DOHH2 (cell line): ENCODE measurements around the gene CDK14.

Experiments
- H3F3A ChIP-seq: fragments of 200-600 bp; sonication (generic), shearing (Covaris generic); 2 replicates; pipeline ENCODE4 v1.6.0; 2016; ENCODE audit warnings: antibody characterized with exemption, mild to moderate bottlenecking; ENCODE audit not compliant: control insufficient read depth, insufficient read depth
- H3K27ac ChIP-seq: fragments of 200-600 bp; sonication (generic); 2 replicates; pipeline ENCODE4 v1.5.1; 2014; ENCODE audit warnings: low read depth, mild to moderate bottlenecking, low read length, moderate library complexity
- H3K27me3 ChIP-seq: fragments of 200-600 bp; sonication (generic); 2 replicates; pipeline ENCODE4 v1.6.1; 2014; ENCODE audit warnings: mild to moderate bottlenecking, low read length, mixed read lengths; ENCODE audit not compliant: control insufficient read depth
- H3K36me3 ChIP-seq: fragments of 200-600 bp; sonication (generic); 2 replicates; pipeline ENCODE4 v1.6.1; 2014; ENCODE audit warnings: mild to moderate bottlenecking, low read length, moderate library complexity, mixed read lengths; ENCODE audit not compliant: control insufficient read depth
- H3K4me1 ChIP-seq: fragments of 200-600 bp; sonication (generic); 2 replicates; pipeline ENCODE4 v1.6.1; 2014; ENCODE audit warnings: mild to moderate bottlenecking, low read length, mixed read lengths; ENCODE audit not compliant: control insufficient read depth
- H3K4me2 ChIP-seq: fragments of 200-600 bp; sonication (generic); 2 replicates; pipeline ENCODE4 v1.6.0; 2014; ENCODE audit warnings: mild to moderate bottlenecking, low read length, moderate library complexity
- H3K4me3 ChIP-seq: fragments of 200-600 bp; sonication (generic); 2 replicates; pipeline ENCODE4 v1.5.1; 2014; ENCODE audit warnings: mild to moderate bottlenecking, low read length, mixed read lengths
- H3K79me2 ChIP-seq: fragments of 200-600 bp; sonication (generic); 2 replicates; pipeline ENCODE4 v1.6.1; 2014; ENCODE audit warnings: mild to moderate bottlenecking, low read length, mixed read lengths; ENCODE audit not compliant: control insufficient read depth
- H3K9me2 ChIP-seq: fragments of 200-600 bp; sonication (generic); replicated peaks from 2 replicates; pipeline ENCODE4 v1.6.1; 2014; ENCODE audit warnings: mild to moderate bottlenecking, low read length, mixed read lengths; ENCODE audit not compliant: control insufficient read depth
- H3K9me3 ChIP-seq: fragments of 200-600 bp; sonication (generic); 2 replicates; pipeline ENCODE4 v1.6.1; 2014; ENCODE audit warnings: antibody characterized with exemption, low read length, mixed read lengths; ENCODE audit not compliant: control insufficient read depth, insufficient read depth
- H4K20me1 ChIP-seq: fragments of 200-600 bp; sonication (generic); 2 replicates; pipeline ENCODE4 v1.6.0; 2014; ENCODE audit warnings: low read depth, mild to moderate bottlenecking, antibody characterized with exemption, low read length, moderate library complexity; ENCODE audit not compliant: control insufficient read depth, insufficient read depth
- EZH2phosphoT487 ChIP-seq: fragments of 200-600 bp; sonication (generic); IDR thresholded peaks from 2 replicates; pipeline ENCODE4 v1.6.1; 2017; ENCODE audit warnings: borderline replicate concordance, mild to moderate bottlenecking, antibody characterized with exemption, low read length, moderate library complexity, mixed read lengths
- TF ChIP-seq, protein P1 (sequence below): fragments of 200-600 bp; sonication (generic); IDR thresholded peaks from one replicate; pipeline ENCODE4 v1.5.1; 2014; ENCODE audit warnings: antibody characterized with exemption, mild to moderate bottlenecking, low read depth, low read length; ENCODE audit not compliant: poor library complexity, severe bottlenecking

Gene CDK14

DNA sequence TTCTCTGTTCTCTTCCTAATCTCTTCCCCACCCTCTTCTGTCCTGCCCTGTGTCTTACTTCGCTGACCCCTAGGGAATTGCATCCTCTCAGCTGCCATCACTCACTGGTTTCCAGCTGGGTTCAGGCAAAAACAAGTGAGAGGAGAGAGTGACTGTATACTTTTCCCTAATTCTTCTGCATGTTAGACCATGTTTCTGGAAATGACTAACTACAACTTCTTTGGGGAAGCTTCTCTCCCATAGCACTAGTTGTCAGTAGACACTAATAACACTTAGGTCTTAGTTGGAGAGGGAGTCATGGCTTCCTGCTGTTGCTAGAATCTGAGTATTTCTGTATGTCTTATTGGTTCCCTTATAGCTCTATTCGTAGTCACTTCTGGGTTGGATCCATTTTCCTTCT, 369.1 kb downstream of the CDK14 start:
- Histone ChIP-seq H3K27me3 (no peaks in the 10 kb centered on the region), H3K4me1 (peaks cover 5% of the 10 kb centered on the region), H3K4me2 (no peak overlapping the region), H3K4me3 (no peak overlapping the region), H3K27ac (no peak overlapping the region), H3K9me3 (no peaks in the 10 kb centered on the region), H4K20me1 (no peaks in the 10 kb centered on the region), H3F3A (no peaks in the 10 kb centered on the region), H3K79me2 (no peaks in the 10 kb centered on the region), H3K36me3 (peaks cover 26% of the 10 kb centered on the region), H3K9me2 (no peaks in the 10 kb centered on the region)
- TF ChIP-seq, protein P1, sequence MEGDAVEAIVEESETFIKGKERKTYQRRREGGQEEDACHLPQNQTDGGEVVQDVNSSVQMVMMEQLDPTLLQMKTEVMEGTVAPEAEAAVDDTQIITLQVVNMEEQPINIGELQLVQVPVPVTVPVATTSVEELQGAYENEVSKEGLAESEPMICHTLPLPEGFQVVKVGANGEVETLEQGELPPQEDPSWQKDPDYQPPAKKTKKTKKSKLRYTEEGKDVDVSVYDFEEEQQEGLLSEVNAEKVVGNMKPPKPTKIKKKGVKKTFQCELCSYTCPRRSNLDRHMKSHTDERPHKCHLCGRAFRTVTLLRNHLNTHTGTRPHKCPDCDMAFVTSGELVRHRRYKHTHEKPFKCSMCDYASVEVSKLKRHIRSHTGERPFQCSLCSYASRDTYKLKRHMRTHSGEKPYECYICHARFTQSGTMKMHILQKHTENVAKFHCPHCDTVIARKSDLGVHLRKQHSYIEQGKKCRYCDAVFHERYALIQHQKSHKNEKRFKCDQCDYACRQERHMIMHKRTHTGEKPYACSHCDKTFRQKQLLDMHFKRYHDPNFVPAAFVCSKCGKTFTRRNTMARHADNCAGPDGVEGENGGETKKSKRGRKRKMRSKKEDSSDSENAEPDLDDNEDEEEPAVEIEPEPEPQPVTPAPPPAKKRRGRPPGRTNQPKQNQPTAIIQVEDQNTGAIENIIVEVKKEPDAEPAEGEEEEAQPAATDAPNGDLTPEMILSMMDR: no peak
- no peak for TF ChIP-seq EZH2phosphoT487

DNA sequence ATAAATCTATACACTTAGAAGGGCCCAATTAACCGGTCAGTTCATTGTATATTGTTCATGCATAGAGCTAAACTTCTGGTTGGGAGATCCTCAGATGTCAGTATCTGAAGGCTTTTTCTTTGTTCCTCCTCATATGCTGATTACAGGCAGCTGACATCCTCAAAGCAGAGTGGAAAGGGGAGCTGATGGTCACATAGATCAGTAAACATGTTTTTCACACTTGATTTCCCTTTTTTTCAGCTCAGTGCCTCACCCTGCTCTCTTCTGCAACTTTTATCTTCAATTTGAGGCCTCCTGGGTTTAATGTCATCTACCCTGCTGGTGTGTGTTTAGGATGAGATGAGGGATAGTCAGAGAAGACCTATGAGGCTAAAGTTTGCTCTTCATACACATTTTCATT, 370.2 kb downstream of the CDK14 start:
- no peaks in the 10 kb centered on the region for H4K20me1 ChIP-seq

DNA sequence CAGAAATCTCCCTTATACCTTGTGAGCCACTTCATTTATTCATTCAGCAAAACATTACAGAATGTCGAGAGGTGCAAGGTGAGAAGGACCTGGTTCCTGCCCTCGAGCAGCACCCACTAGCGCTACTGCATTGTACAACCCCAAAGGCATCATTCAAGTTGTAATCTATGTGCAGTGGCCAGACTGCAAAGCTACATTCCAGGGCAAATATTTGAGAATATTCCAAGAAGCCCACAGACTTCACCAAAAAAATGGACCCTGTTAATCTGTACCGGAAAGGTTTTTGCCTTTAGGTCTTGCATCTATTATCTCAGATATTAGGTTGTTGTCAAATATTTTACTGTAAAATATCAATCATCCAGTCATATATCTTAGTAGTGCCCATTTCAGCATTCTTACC, 372.8 kb downstream of the CDK14 start:
- peaks cover 5% of the 10 kb centered on the region for H3K4me1 ChIP-seq
- H3K27me3 ChIP-seq: no peaks in the 10 kb centered on the region
- peaks cover 4% of the 10 kb centered on the region; the same call in 1 of the 2 replicates for H3K9me3 ChIP-seq
- H3K9me2 ChIP-seq: no peaks in the 10 kb centered on the region
- no peak overlapping the region for H3K4me2 ChIP-seq
- no peak for TF ChIP-seq EZH2phosphoT487
- TF ChIP-seq, protein P1: no peak
- no peak overlapping the region for H3K4me3 ChIP-seq
- H3K36me3 ChIP-seq: peaks cover 32% of the 10 kb centered on the region
- no peak overlapping the region for H3K27ac ChIP-seq
- no peaks in the 10 kb centered on the region for H3F3A ChIP-seq
- H4K20me1 ChIP-seq: no peaks in the 10 kb centered on the region
- H3K79me2 ChIP-seq: no peaks in the 10 kb centered on the region

More for the DNA sequence above, 370.2 kb downstream of the CDK14 start:
- Histone ChIP-seq H3K79me2 (no peaks in the 10 kb centered on the region), H3K4me1 (peaks cover 5% of the 10 kb centered on the region), H3F3A (no peaks in the 10 kb centered on the region), H3K9me2 (no peaks in the 10 kb centered on the region), H3K27ac (no peak overlapping the region), H3K9me3 (no peaks in the 10 kb centered on the region), H3K36me3 (peaks cover 28% of the 10 kb centered on the region), H3K27me3 (no peaks in the 10 kb centered on the region), H3K4me2 (no peak overlapping the region), H3K4me3 (no peak overlapping the region)
- TF ChIP-seq, protein P1: no peak
- no peak for TF ChIP-seq EZH2phosphoT487
